ENCODE data around the gene DAGLA.

DNA sequence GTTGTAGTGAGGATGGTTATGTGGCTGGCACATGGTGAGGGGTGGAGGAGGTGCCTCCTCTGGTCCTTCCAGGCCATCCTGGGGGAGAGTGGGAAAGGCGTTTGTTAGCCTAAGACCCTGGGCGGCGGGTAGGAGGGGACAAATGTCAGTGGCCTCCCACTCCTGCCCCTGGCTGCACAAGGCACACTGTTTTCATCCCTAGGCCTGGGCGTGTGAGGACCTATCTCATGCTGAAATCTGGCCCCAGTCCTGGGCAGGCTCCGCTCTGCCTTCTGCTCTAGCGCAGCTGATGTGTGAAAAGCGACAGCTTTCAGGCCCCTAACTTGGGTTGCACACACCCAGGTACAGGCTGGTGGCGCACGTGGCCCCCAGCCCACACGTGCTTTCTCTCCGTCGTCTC lies 32.1 kb downstream of the DAGLA start:
- TF ChIP-seq, protein P1, sequence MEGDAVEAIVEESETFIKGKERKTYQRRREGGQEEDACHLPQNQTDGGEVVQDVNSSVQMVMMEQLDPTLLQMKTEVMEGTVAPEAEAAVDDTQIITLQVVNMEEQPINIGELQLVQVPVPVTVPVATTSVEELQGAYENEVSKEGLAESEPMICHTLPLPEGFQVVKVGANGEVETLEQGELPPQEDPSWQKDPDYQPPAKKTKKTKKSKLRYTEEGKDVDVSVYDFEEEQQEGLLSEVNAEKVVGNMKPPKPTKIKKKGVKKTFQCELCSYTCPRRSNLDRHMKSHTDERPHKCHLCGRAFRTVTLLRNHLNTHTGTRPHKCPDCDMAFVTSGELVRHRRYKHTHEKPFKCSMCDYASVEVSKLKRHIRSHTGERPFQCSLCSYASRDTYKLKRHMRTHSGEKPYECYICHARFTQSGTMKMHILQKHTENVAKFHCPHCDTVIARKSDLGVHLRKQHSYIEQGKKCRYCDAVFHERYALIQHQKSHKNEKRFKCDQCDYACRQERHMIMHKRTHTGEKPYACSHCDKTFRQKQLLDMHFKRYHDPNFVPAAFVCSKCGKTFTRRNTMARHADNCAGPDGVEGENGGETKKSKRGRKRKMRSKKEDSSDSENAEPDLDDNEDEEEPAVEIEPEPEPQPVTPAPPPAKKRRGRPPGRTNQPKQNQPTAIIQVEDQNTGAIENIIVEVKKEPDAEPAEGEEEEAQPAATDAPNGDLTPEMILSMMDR (IDR thresholded peaks at IDR 0.05; ENCODE audit: low read length) = no peak
- no peak for TF ChIP-seq EZH2 (IDR thresholded peaks at IDR 0.05; ENCODE audit: borderline replicate concordance, low read length)

Data from OCI-LY1 (cell line).